ENCODE results near the gene NEUROG1.

NEUROG1 gene

GRCh38 chr5:135491552-135492318 is 44.0 kb downstream of the NEUROG1 start (continued):
- no peak for TF ChIP-seq ZNF513 (tag by site-specific recombination; IDR thresholded peaks at IDR 0.05)
- TF ChIP-seq RBAK (tag by site-specific recombination; IDR thresholded peaks at IDR 0.05) = no peak
- TF ChIP-seq ZNF704 (tag by site-specific recombination; IDR thresholded peaks at IDR 0.05) = no peak
- no peak for TF ChIP-seq ATF2 (tag by site-specific recombination; IDR thresholded peaks at IDR 0.05; ENCODE audit: low read depth)
- no peak for TF ChIP-seq ZNF600 (tag by site-specific recombination; IDR thresholded peaks at IDR 0.05)
- peak; percentile 82 for TF ChIP-seq ZNF335 (tag by site-specific recombination; conservative IDR thresholded peaks at IDR 0.05)
- TF ChIP-seq ZBTB11 (tag by site-specific recombination; conservative IDR thresholded peaks at IDR 0.05; ENCODE audit: low read depth) = no peak
- TF ChIP-seq SP2 (tag by site-specific recombination; IDR thresholded peaks at IDR 0.05) = peak; percentile 57
- TF ChIP-seq ZNF530 (tag by site-specific recombination; IDR thresholded peaks at IDR 0.05; ENCODE audit: low read depth) = no peak
- TF ChIP-seq ZBTB20 (tag by site-specific recombination; IDR thresholded peaks at IDR 0.05) = no peak
- TF ChIP-seq ZNF16 (tag by site-specific recombination; IDR thresholded peaks at IDR 0.05; ENCODE audit: low read depth) = no peak
- TF ChIP-seq ZNF529 (tag by site-specific recombination; IDR thresholded peaks at IDR 0.05; ENCODE audit: insufficient replicate concordance) = no peak
- 0 out of 2 replicates have a peak, but pooled peaks have one; percentile 12 for TF ChIP-seq ZNF2 (tag by site-specific recombination; IDR thresholded peaks at IDR 0.05)
- no peak for TF ChIP-seq ELK4 (IDR thresholded peaks at IDR 0.05; ENCODE audit: borderline replicate concordance, low read depth, low read length)
- 0 out of 2 replicates have a peak, but pooled peaks have one; percentile 19 for TF ChIP-seq ZXDB (tag by site-specific recombination; IDR thresholded peaks at IDR 0.05)
- TF ChIP-seq MEIS1 (CRISPR knock-in tag; IDR thresholded peaks at IDR 0.05; ENCODE audit: borderline replicate concordance) = no peak
- no peak for TF ChIP-seq BCL6B (tag by site-specific recombination; IDR thresholded peaks at IDR 0.05)
- TF ChIP-seq ZNF837 (tag by site-specific recombination; IDR thresholded peaks at IDR 0.05) = no peak
- TF ChIP-seq ZBTB49 (tag by site-specific recombination; IDR thresholded peaks at IDR 0.05; ENCODE audit: low read depth) = no peak
- TF ChIP-seq PBX3 (CRISPR knock-in tag; IDR thresholded peaks at IDR 0.05) = no peak
- TF ChIP-seq ZNF776 (tag by site-specific recombination; IDR thresholded peaks at IDR 0.05; ENCODE audit: borderline replicate concordance) = no peak
- TF ChIP-seq ZNF138 (tag by site-specific recombination; IDR thresholded peaks at IDR 0.05; ENCODE audit: borderline replicate concordance) = no peak
- TF ChIP-seq HOXC10 (CRISPR knock-in tag; IDR thresholded peaks at IDR 0.05) = no peak
- peak; percentile 83 for TF ChIP-seq ZBTB48 (tag by site-specific recombination; IDR thresholded peaks at IDR 0.05)
- no peak for TF ChIP-seq ZNF146 (tag by site-specific recombination; IDR thresholded peaks at IDR 0.05)
- peak; percentile 70 for TF ChIP-seq ZIC2 (tag by site-specific recombination; IDR thresholded peaks at IDR 0.05)

All from HEK293 (cell line).